Endothelial cell of umbilical vein (primary cell): Measurements from ENCODE around the gene MAGI1. TPM values are rescaled to one million over a fixed set of nuclear protein-coding genes. Genes with fewer than 3 reads are reported as not detected.

Source experiments
- BruUV-seq: library from RNA; stranded (reverse); fragments of 400-500 nt; replicated peaks from 2 replicates; lab custom pipeline; 2021; lab: Mats Ljungman, UMichigan
- CTCF ChIA-PET: fragments of 300-600, 350-600 bp; sonication (Branson Sonifier 250); formaldehyde crosslinking; loops from one replicate; lab custom pipeline; 2021; ENCODE audit warnings: antibody characterized with exemption, inconsistent platforms; lab: Charles Lee
- POLR2A ChIA-PET: fragments of 300-600, 350-600 bp; sonication (Branson Sonifier 250); formaldehyde crosslinking; loops from one replicate; lab custom pipeline; 2021; ENCODE audit warnings: antibody characterized with exemption, inconsistent platforms; lab: Charles Lee
- DNase-seq: peaks from one replicate; pipeline ENCODE4 v3.0.0-alpha.2; 2011; ENCODE audit warnings: low read depth, low spot score
- FAIRE-seq: peaks from 2 replicates; lab custom pipeline; 2011; peaks lifted over from hg19 to GRCh38; lab: Jason Lieb, UNC
- H2AFZ ChIP-seq: 2 replicates; pipeline ENCODE4 v1.6.0; 2012; ENCODE audit warnings: low read depth, low read length, control low read depth, inconsistent platforms
- H3K27ac ChIP-seq: 2 replicates; pipeline ENCODE4 v1.5.1; 2011; ENCODE audit warnings: low read depth, mild to moderate bottlenecking, control low read depth, low read length, moderate library complexity; ENCODE audit not compliant: insufficient read depth
- H3K27me3 ChIP-seq, 2 experiments: 2 replicates each; pipeline versions ENCODE4 v1.6.0 to v1.6.1; 2011; ENCODE audit warnings: low read length in 2 of 2, mixed read lengths in 1 of 2; ENCODE audit not compliant: control insufficient read depth in 2 of 2, insufficient read depth in 2 of 2
- H3K36me3 ChIP-seq, 2 experiments: 2 replicates in 1 of 2; 3 replicates in 1 of 2; pipeline ENCODE4 v1.5.1; 2011; ENCODE audit warnings: low read length in 2 of 2, mild to moderate bottlenecking in 1 of 2, moderate library complexity in 1 of 2; ENCODE audit not compliant: control insufficient read depth in 2 of 2, insufficient read depth in 2 of 2; ENCODE audit errors: extremely low read depth in 1 of 2
- H3K4me1 ChIP-seq: 3 replicates; pipeline ENCODE4 v1.5.1; 2011; ENCODE audit warnings: mild to moderate bottlenecking, low read length; ENCODE audit not compliant: control insufficient read depth, insufficient read depth; ENCODE audit errors: extremely low read depth
- H3K4me2 ChIP-seq: 2 replicates; pipeline ENCODE4 v1.6.1; 2011; ENCODE audit warnings: low read length, control low read depth, mixed read lengths; ENCODE audit not compliant: insufficient read depth
- H3K4me3 ChIP-seq, 3 experiments: fragments of 200-600 bp in 1 of 3; sonication (generic), shearing (Covaris generic) in 1 of 3; replicated peaks in 1 of 3; 2 replicates each; pipeline ENCODE4 v1.5.1; 2011 to 2016; ENCODE audit warnings: control low read depth in 3 of 3, low read length in 3 of 3, mild to moderate bottlenecking in 2 of 3, inconsistent platforms in 1 of 3, low read depth in 1 of 3, moderate library complexity in 1 of 3; ENCODE audit not compliant: insufficient read depth in 1 of 3
- H3K79me2 ChIP-seq: 2 replicates; pipeline ENCODE4 v1.6.0; 2012; ENCODE audit warnings: low read length, inconsistent platforms; ENCODE audit not compliant: control insufficient read depth, insufficient read depth
- H3K9ac ChIP-seq: replicated peaks from 2 replicates; pipeline ENCODE3; 2011; ENCODE audit warnings: low read length, control low read depth; ENCODE audit not compliant: insufficient read depth; ENCODE audit errors: extremely low read depth
- H3K9me1 ChIP-seq: replicated peaks from 3 replicates; pipeline ENCODE4 v1.6.0; 2011; ENCODE audit warnings: mild to moderate bottlenecking, low read length; ENCODE audit not compliant: control insufficient read depth, insufficient read depth; ENCODE audit errors: extremely low read depth
- H3K9me3 ChIP-seq: replicated peaks from 2 replicates; pipeline ENCODE4 v1.5.1; 2012; ENCODE audit warnings: low read length, inconsistent platforms; ENCODE audit not compliant: control insufficient read depth, insufficient read depth
- H4K20me1 ChIP-seq: replicated peaks from 2 replicates; pipeline ENCODE3; 2011; ENCODE audit warnings: mild to moderate bottlenecking, low read length; ENCODE audit not compliant: control insufficient read depth, insufficient read depth; ENCODE audit errors: extremely low read depth
- EZH2 ChIP-seq: IDR thresholded peaks from 2 replicates; pipeline ENCODE4 v1.6.1; 2012; ENCODE audit warnings: borderline replicate concordance, low read depth, mild to moderate bottlenecking, moderate library complexity, low read length, inconsistent platforms; ENCODE audit not compliant: severe bottlenecking
- GATA2 ChIP-seq: IDR thresholded peaks from 2 replicates; pipeline ENCODE4 v1.7.0; 2011; ENCODE audit warnings: low read depth, mild to moderate bottlenecking, moderate library complexity, mixed read lengths, low read length; ENCODE audit not compliant: insufficient read length, insufficient read depth
- MAX ChIP-seq: IDR thresholded peaks from 2 replicates; pipeline ENCODE4 v1.6.1; 2011; ENCODE audit not compliant: insufficient read depth, insufficient read length
- dilution Hi-C: fragments of 300-500 bp; cut with MboI; formaldehyde crosslinking; loops from one replicate; pipeline ENCODE4 v1.15.0; 2019; ENCODE audit warnings: low sequenced_read_pairs; ENCODE audit not compliant: extremely low pct_ligation_motif_present
- intact Hi-C: fragments of 100-400 bp; cut with micrococcal nuclease; formaldehyde crosslinking; loops from one replicate; pipeline ENCODE4 v1.10.0; 2022
- polyA plus RNA-seq, 4 experiments: library from polyadenylated mRNA; depleted of rRNA in 3 of 4; stranded (reverse) in 3 of 4; unstranded in 1 of 4; fragments of >200 nt; gene quantifications; 2 replicates each; pipeline versions ENCODE4 v1.2.1 to v1.2.3, GENCODE V29; 2011 to 2012; ENCODE audit warnings: missing spikeins in 1 of 4
- total RNA-seq: library from RNA; stranded (reverse); gene quantifications from 2 replicates; pipeline ENCODE4 v1.2.3, GENCODE V29; 2021

The MAGI1 gene
- total and polyA plus RNA-seq, 2 donors (not counting 3 experiments of a cell fraction or from before 2014, with no cell fraction given): 10.1 to 47.9 TPM

GRCh38 chr3:65927576-65927975 lies 111.1 kb downstream of the MAGI1 start:
- FAIRE-seq (no peak), DNase-seq (no peak)
- dilution Hi-C loops: no loop called here
- no peak for TF ChIP-seq GATA2
- Histone ChIP-seq H2AFZ (no peak overlapping the region), H4K20me1 (peaks cover 5% of the 10 kb centered on the region), H3K9ac (no peak overlapping the region), H3K36me3 (no peaks in the 10 kb centered on the region), H3K4me3 (no peak overlapping the region), H3K9me3 (no peaks in the 10 kb centered on the region), H3K27ac (no peak overlapping the region), H3K27me3 (no peaks in the 10 kb centered on the region), H3K4me2 (no peak overlapping the region), H3K79me2 (no peaks in the 10 kb centered on the region), H3K4me1 (no peaks in the 10 kb centered on the region), H3K9me1 (no peaks in the 10 kb centered on the region)
- CTCF ChIA-PET: interaction anchor here (1.2 kb wide), 1 partner anchor 12 kb away, joined by 3 read pairs; no protein-coding TSS in a partner anchor
- no TSS peak for BruUV-seq
- intact Hi-C loops: no loop called here
- POLR2A ChIA-PET: no interaction called here

DNA sequence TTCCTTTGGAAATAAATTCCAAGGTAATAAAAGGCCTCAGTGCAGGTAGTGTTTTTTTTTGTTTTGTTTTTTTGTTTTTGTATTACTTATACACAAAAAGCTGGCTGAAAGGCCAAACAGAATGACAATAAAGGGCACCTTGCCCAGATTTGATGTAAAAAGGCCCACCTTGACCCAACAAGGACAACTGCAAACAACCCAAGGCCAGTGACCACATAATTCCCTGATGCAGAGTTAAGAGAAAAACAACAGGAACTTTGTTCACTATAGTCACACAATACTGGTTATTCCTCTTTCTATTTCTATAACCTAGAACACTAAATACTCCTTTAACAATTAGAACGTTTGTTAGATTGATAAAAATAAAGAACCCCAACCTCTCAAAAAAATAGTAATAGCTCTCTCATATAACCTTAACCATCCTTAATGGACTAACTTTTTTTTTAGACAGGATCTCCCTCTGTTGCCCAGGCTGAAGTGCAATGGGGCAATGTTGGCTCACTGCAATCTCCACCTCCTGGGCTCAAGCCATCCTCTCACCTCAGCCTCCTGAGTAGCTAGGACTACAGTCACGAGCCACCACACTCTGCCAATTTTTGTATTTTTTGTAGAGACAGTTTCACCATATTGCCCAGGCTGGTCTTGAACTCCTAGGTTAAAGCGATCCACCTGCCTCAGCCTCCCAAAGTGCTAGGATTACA lies 113.3 kb downstream of the MAGI1 start:
- intact Hi-C loops (no loop called here), dilution Hi-C loops (no loop called here)
- POLR2A ChIA-PET: no interaction called here
- H3K4me2 ChIP-seq: no peak overlapping the region
- no peak overlapping the region for H3K27ac ChIP-seq
- no peak overlapping the region for H3K4me3 ChIP-seq
- FAIRE-seq (no peak), DNase-seq (no peak)
- H3K36me3 ChIP-seq: no peaks in the 10 kb centered on the region
- peaks cover 5% of the 10 kb centered on the region for H4K20me1 ChIP-seq
- no peaks in the 10 kb centered on the region for H3K9me3 ChIP-seq
- no peaks in the 10 kb centered on the region for H3K9me1 ChIP-seq
- H3K27me3 ChIP-seq: no peaks in the 10 kb centered on the region
- no peak overlapping the region for H2AFZ ChIP-seq
- H3K79me2 ChIP-seq: no peaks in the 10 kb centered on the region
- TF ChIP-seq EZH2 (no peak), MAX (no peak)
- no peak overlapping the region for H3K9ac ChIP-seq
- no peaks in the 10 kb centered on the region for H3K4me1 ChIP-seq
- BruUV-seq: no TSS peak
- CTCF ChIA-PET: interaction anchor here (1.0 kb wide), 1 partner anchor 9 kb away, joined by 3 read pairs; no protein-coding TSS in a partner anchor
